ENCODE measurements around the gene CFHR1.

Gene CFHR1

GRCh38 chr1:196877964-196878363 lies 58.4 kb downstream of the CFHR1 start:
- no peaks in the 10 kb centered on the region for H3K9me3 ChIP-seq (ENCODE audit: severe bottlenecking)
- no peak overlapping the region for H3K4me3 ChIP-seq (ENCODE audit: severe bottlenecking)
- no peak overlapping the region for H3K27ac ChIP-seq (ENCODE audit: poor library complexity, severe bottlenecking)
- ATAC-seq (ENCODE audit: low read depth) (peak; percentile 58), DNase-seq (ENCODE audit: low spot score) (no peak)
- TF ChIP-seq CTCF (IDR thresholded peaks at IDR 0.05; ENCODE audit: poor library complexity, severe bottlenecking): no peak
- no peaks in the 10 kb centered on the region for H3K4me1 ChIP-seq (ENCODE audit: insufficient read depth, poor library complexity, severe bottlenecking)
- peaks cover 8% of the 10 kb centered on the region for H3K27me3 ChIP-seq (ENCODE audit: insufficient read depth, poor library complexity, severe bottlenecking)
- H3K36me3 ChIP-seq (ENCODE audit: low read depth): no peaks in the 10 kb centered on the region

Data from RWPE2 (cell line).